Measurements from ENCODE around the gene DIP2C.
"Not testable (repeated sequence)": the region's sequence is repeated elsewhere in the genome, so short reads cannot be mapped to it uniquely, and the experiment has no call there.

Gene DIP2C

GRCh38 chr10:451021-451471, 238.4 kb downstream of the DIP2C start:
- no peak for DNase-seq (ENCODE audit: low read depth, low spot score)

DNA sequence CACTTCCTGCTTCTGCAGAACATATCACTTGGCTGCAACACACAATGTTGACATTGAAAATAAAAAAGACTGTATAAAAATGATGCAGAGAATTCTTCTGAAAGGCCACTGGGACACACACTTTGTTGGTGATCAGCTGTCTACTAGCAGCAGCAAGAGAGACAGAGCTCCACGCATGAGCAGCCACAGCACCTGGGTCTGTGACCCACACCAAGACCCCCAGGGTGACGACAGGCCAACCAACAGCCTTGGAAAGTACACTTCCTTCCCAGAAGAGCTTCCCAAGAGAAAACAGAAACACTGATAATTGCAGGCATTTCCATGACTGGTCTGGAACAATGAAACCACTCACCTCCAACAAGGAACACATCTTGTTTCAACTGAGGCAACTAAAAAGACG, 239.0 kb downstream of the DIP2C start:
- no peak for DNase-seq (ENCODE audit: low read depth, low spot score)

DNA sequence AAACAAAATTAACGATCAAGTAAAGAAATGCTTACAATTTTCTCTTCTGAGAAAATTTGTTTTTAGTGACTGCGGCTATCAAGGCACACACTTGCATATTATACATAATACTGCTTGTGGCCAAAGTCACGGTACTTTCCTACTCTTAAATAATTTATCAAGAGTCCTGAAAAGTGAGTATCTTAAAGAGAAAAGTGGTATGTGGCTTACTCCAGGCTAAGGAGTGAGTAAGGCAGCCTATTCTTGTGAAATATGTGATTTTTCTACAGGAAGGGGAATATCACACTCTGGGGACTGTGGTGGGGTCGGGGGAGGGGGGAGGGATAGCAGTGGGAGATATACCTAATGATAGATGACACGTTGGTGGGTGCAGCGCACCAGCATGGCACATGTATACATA, 240.1 kb downstream of the DIP2C start:
- not testable (repeated sequence) for DNase-seq (ENCODE audit: low read depth, low spot score)

GRCh38 chr10:443459-443858, 246.0 kb downstream of the DIP2C start:
- DNase-seq (ENCODE audit: low read depth, low spot score): no peak

GRCh38 chr10:442209-442608, 247.3 kb downstream of the DIP2C start:
- DNase-seq (ENCODE audit: low read depth, low spot score): no peak

- DNase-seq (ENCODE audit: low read depth, low spot score): no peak
Observed at GRCh38 chr10:441659-442058, 247.8 kb downstream of the DIP2C start.

GRCh38 chr10:440127-440526, 249.3 kb downstream of the DIP2C start:
- no peak for DNase-seq (ENCODE audit: low read depth, low spot score)

DNA sequence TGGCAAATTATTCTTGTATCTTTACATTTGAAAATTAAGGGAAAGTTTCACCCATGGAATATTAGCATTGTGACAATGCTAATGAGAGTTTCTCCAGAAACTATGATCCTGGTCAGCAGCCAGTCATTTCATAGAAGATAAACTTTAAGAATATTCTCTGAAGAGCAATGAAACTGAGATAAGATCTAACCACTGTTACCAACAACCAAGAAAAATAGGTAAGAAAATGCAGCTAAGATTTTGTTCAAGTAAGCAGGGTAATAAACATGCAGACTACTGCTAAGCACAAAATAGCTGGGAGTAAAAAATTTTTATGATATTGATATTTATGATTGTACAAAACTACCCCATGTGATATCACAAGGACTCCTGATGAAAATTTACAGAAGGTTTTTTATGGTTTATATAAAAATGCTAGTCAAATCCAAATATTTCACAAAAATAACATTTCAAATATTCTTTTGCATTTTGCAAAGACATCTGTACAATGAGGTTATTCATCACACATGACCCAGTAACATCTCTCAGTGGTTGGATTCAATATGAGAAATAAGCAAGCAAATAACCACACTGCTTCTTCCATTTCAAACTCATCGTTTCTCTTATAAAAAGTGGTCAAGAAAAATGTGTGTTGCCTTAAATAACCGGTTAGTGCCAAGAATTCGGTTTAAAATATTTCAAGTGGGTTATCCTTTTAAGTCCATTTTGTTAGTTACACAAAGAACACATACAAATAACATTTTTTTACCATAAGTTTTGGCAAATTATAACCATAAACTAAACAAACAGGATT, 251.6 kb downstream of the DIP2C start:
- no peak for DNase-seq (ENCODE audit: low read depth, low spot score)

DNA sequence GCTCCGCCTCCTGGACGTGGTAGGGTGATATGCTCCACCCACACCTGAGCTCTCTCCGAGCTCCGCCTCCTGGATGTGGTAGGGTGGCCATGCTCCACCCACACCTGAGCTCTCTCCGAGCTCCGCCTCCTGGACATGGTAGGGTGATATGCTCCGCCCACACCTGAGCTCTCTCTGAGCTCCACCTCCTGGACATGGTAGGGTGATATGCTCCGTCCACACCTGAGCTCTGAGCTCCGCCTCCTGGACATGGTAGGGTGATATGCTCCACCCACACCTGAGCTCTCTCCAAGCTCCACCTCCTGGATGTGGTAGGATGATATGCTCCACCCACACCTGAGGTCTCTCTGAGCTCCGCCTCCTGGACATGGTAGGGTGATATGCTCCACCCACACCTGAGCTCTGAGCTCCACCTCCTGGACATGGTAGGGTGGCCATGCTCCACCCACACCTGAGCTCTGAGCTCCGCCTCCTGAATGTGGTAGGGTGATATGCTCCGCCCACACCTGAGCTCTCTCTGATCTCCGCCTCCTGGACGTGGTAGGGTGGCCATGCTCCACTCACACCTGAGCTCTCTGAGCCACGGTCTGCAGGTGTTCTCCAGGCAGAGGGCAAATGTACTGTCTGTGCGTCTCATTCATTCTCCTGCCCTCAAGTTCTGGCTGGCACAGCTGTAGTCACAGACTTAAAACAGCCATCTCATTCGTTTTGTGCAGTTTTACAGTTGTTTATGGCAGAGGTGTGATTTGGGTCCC, 252.4 kb downstream of the DIP2C start:
- peak; percentile 53 for DNase-seq (ENCODE audit: low read depth, low spot score)

GRCh38 chr10:436013-436697, 253.3 kb downstream of the DIP2C start:
- peak; percentile 55 for DNase-seq (ENCODE audit: low read depth, low spot score)

- DNase-seq (ENCODE audit: low read depth, low spot score): no peak
Observed at GRCh38 chr10:435397-435796, 254.1 kb downstream of the DIP2C start.

- DNase-seq (ENCODE audit: low read depth, low spot score): no peak
Observed at GRCh38 chr10:429696-430095, 259.8 kb downstream of the DIP2C start.

- DNase-seq (ENCODE audit: low read depth, low spot score): no peak
Observed at GRCh38 chr10:427761-428519, 261.5 kb downstream of the DIP2C start.

- DNase-seq (ENCODE audit: low read depth, low spot score): not testable (repeated sequence)
Observed at GRCh38 chr10:425365-425764, 264.1 kb downstream of the DIP2C start.

DNA sequence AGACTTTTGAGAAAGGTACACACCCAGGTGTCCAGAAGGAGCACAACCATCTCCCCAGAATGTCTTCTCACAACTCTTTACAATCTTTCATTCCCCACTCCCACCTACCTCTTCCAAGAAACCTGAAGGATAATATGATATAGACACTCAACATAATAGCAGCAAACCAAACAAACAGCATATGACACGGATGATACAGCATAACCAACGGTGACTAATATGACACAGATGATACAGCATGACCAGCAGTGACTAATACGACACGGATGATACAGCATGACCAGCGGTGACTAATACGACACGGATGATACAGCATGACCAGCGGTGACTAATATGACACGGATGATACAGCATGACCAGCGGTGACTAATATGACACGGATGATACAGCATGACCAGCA, 264.7 kb downstream of the DIP2C start:
- not testable (repeated sequence) for DNase-seq (ENCODE audit: low read depth, low spot score)

DNA sequence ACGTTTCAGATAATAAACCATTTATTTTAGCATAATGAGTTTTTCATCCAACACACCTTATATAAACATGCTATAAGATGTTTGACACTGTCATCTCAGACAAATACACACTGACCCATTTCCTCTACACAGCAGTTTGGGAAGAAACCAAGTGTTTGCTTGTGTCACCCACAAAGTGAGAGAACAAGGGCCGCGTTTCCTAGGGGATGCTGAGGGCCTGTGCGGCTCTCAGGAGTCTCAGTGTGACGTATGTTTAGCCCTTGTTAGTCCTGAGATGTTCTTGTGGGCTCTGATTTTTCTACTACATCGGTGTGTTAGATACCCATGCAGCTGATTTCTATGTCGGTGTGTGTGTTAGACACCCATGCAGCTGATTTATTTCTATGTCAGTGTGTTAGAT, 266.3 kb downstream of the DIP2C start:
- no peak for DNase-seq (ENCODE audit: low read depth, low spot score)

DNA sequence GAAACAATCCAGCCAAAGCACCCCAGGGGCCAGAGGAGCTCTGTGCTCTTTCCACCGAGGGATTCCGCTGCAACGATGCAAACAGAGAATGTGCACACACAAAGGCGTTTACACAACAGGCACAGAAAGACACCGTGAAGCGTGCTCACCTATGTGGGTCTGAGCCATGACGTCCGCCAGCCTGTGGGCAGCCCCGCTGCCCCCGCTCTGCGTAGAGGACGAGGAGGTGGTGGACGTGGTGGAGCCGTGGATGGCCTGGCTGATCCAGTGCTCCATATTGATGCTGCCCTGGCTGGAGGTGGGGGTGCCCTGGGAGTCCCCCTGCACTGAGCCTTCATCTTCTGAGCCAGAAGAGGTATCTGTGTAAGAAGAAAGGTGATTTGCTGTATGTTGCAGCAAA, 266.8 kb downstream of the DIP2C start:
- no peak for DNase-seq (ENCODE audit: low read depth, low spot score)

- DNase-seq (ENCODE audit: low read depth, low spot score): no peak
Observed at GRCh38 chr10:422241-422640, 267.2 kb downstream of the DIP2C start.

DNA sequence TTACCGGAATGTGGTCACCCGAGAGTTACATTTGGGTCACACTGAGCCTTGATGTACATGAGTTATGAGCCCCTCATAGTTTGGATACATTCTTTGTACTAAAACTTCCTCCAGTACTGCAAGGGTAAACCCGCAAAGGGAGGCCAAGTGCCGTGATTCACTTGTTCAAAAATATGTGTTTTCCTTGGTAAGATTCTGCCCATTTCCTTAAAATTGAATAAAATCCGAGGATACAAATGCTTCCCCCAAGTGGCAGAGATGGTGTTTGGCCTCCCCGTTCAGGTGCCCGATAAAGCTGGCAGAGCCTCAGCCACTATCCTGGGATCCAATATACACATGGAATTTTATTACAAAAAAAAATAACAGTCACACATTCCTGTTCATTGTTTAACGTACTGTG, 268.3 kb downstream of the DIP2C start:
- DNase-seq (ENCODE audit: low read depth, low spot score): no peak

GRCh38 chr10:420154-421121, 269.0 kb downstream of the DIP2C start:
- no peak for DNase-seq (ENCODE audit: low read depth, low spot score)

Data from ELF-1 (cell line).